Ishikawa (cell line): Measurements from ENCODE around the gene MYLIP.

Experiments
- CEBPB ChIP-seq: IDR thresholded peaks from 2 replicates; pipeline ENCODE4 v1.6.1; 2012
- CREB1 ChIP-seq: IDR thresholded peaks from 2 replicates; pipeline ENCODE4 v1.6.1; 2012; ENCODE audit warnings: low read depth
- EGR1 ChIP-seq: IDR thresholded peaks from 2 replicates; pipeline ENCODE4 v1.6.1; 2012
- EP300 ChIP-seq: IDR thresholded peaks from 2 replicates; pipeline ENCODE4 v1.6.1; 2012; ENCODE audit warnings: borderline replicate concordance
- FOXM1 ChIP-seq: IDR thresholded peaks from 2 replicates; pipeline ENCODE4 v1.6.1; 2012; ENCODE audit warnings: low read depth, borderline replicate concordance
- NFIC ChIP-seq: IDR thresholded peaks from 2 replicates; pipeline ENCODE4 v1.6.1; 2012
- RAD21 ChIP-seq: IDR thresholded peaks from 2 replicates; pipeline ENCODE4 v1.6.1; 2012; ENCODE audit warnings: low read depth
- TAF1 ChIP-seq: IDR thresholded peaks from 2 replicates; pipeline ENCODE4 v1.6.1; 2012; ENCODE audit warnings: low read depth, mild to moderate bottlenecking
- TCF12 ChIP-seq: IDR thresholded peaks from 2 replicates; pipeline ENCODE4 v1.6.1; 2012; ENCODE audit warnings: low read depth
- TEAD4 ChIP-seq: IDR thresholded peaks from 2 replicates; pipeline ENCODE4 v1.6.1; 2012
- YY1 ChIP-seq: IDR thresholded peaks from 2 replicates; pipeline ENCODE4 v1.6.1; 2012; ENCODE audit warnings: low read depth
- ZBTB7A ChIP-seq: IDR thresholded peaks from 2 replicates; pipeline ENCODE4 v1.6.1; 2012; ENCODE audit warnings: low read depth
- TF ChIP-seq, protein P1 (sequence below): IDR thresholded peaks from 2 replicates; pipeline ENCODE4 v1.6.1; 2012; ENCODE audit warnings: low read depth, mild to moderate bottlenecking
- TF ChIP-seq, protein P2 (sequence below): IDR thresholded peaks from 2 replicates; pipeline ENCODE4 v1.6.1; 2012
- TF ChIP-seq, protein P3 (sequence below): IDR thresholded peaks from 2 replicates; pipeline ENCODE4 v1.6.1; 2012

The MYLIP gene

DNA sequence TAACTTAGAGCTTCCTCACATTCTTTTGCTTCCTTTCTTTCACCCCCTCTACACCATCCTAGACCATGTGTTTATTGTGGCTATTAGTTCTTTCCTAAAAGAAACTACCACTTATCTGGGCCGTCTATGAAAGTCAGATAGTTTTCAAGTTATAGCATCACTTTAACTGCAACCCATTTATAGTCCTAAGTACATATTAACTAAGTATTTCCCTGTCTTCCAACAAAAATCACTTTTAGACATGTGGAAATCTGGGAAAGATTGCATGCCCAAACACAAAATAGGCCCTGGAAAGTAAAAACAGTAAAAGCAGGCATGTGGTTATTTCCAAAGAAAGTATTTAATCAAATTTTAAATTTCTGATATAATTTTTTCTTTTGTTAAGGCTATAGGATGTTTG is 5.5 kb downstream of the MYLIP start:
- TF ChIP-seq CEBPB (no peak), TEAD4 (no peak), YY1 (no peak), EGR1 (no peak), FOXM1 (no peak), CREB1 (no peak), EP300 (no peak)
- TF ChIP-seq, protein P1, sequence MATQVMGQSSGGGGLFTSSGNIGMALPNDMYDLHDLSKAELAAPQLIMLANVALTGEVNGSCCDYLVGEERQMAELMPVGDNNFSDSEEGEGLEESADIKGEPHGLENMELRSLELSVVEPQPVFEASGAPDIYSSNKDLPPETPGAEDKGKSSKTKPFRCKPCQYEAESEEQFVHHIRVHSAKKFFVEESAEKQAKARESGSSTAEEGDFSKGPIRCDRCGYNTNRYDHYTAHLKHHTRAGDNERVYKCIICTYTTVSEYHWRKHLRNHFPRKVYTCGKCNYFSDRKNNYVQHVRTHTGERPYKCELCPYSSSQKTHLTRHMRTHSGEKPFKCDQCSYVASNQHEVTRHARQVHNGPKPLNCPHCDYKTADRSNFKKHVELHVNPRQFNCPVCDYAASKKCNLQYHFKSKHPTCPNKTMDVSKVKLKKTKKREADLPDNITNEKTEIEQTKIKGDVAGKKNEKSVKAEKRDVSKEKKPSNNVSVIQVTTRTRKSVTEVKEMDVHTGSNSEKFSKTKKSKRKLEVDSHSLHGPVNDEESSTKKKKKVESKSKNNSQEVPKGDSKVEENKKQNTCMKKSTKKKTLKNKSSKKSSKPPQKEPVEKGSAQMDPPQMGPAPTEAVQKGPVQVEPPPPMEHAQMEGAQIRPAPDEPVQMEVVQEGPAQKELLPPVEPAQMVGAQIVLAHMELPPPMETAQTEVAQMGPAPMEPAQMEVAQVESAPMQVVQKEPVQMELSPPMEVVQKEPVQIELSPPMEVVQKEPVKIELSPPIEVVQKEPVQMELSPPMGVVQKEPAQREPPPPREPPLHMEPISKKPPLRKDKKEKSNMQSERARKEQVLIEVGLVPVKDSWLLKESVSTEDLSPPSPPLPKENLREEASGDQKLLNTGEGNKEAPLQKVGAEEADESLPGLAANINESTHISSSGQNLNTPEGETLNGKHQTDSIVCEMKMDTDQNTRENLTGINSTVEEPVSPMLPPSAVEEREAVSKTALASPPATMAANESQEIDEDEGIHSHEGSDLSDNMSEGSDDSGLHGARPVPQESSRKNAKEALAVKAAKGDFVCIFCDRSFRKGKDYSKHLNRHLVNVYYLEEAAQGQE: no peak

DNA sequence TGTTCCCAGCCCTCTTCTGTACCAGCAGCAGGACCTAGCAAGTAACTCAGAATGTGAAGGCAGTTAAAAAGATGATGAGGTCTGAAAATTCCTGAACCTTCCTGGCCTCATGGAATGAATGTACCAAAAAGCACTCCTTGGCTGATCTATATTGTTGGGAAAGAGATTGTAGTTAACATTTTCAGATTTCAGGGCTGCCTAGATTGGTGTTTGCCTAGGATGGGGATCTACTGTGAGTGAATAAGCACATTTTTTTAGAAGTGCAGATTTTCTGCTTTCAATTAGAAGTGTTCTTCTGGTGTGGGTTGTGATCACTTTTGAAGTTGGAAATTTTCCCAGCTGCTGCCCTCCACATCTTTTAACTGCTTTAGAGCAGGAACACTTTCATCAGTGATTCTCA is 6.2 kb downstream of the MYLIP start:
- TF ChIP-seq TCF12 (no peak), YY1 (no peak), EP300 (no peak), FOXM1 (no peak), NFIC (no peak), RAD21 (no peak)
- TF ChIP-seq, protein P2, sequence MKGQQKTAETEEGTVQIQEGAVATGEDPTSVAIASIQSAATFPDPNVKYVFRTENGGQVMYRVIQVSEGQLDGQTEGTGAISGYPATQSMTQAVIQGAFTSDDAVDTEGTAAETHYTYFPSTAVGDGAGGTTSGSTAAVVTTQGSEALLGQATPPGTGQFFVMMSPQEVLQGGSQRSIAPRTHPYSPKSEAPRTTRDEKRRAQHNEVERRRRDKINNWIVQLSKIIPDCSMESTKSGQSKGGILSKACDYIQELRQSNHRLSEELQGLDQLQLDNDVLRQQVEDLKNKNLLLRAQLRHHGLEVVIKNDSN: no peak

DNA sequence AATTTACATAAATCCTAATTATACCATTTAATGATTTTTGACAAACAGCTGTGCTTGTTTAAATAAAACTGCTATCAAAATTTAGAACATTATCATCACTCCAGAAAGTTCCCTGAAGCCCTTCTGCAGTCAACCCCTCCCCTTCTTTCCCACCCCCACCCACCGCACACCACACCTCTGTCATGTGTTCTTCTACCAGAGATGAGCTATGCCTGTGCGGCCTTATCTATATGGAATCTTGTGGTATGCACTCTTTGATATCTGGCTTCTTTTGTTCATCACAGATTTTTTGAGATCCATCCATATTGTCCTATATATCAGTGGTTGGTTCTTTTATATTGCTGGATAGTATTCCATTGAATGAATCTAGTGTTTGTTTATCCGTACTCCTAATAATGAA is 7.2 kb downstream of the MYLIP start:
- TF ChIP-seq TAF1 (no peak), FOXM1 (no peak), CREB1 (no peak), CEBPB (no peak), TCF12 (no peak), EP300 (no peak)
- TF ChIP-seq, protein P2: no peak

DNA sequence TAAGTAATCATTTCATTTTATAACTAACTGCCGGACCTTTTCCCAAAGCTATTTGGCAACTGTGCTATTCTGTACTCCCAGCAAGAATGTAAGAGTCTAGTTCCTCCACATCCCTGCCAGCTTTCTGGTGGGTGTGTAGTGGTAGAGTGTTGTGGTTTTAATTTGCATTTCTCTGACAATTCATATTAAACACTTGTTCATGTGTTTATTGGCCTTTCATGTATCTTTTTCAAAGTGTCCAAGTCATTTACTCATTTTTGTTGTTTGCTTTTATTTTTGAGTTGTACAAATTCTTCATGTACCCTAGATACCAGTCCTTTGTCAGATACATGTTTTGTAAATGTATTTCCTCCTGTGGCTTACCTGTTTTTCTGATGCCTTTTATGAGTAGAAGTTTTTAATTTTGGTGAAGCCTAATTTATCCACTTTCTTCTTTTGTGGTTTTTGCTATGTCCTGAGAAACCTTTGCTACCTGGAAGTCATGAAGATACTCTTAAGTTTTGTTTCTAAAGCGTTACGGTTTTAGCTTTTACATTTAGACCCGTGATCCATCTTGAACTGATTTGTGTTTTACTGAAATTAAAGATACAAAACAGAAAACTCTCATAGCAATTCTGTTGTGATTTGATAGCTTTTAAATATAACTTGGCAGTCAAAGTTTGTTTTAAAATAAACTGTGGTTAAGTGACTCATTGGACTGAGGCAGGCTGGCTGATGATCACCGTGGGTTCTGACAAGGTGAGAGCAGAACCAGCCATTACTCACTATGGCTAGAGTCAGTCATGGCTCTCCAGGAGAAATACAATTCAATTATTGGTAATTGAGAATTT is 8.0 kb downstream of the MYLIP start:
- TF ChIP-seq TEAD4 (no peak), FOXM1 (no peak), EP300 (no peak), RAD21 (no peak), CEBPB (no peak), CREB1 (no peak), YY1 (no peak), ZBTB7A (no peak)
- TF ChIP-seq, protein P1: no peak

DNA sequence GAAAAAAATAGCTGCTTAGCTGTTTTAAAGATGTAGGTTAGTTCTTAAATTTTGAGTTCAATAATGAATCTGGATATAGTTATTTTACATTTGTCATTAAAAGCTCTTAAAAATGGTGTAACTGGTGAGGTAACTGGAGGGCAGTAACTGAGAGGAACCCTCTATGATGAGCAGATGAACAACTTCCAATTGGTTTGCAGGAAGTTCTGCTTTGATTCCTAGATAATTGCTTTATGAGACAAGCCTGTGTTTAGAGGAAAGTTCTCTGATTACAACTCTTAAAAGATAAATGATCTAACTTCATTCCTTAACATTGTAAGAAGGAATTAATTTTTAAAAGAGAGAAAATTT is 8.5 kb downstream of the MYLIP start:
- TF ChIP-seq FOXM1 (no peak), TEAD4 (no peak), EP300 (no peak), TAF1 (no peak), YY1 (no peak), NFIC (no peak), ZBTB7A (no peak), RAD21 (no peak), EGR1 (no peak), CREB1 (no peak), CEBPB (no peak), TCF12 (no peak)
- TF ChIP-seq, protein P2: no peak
- TF ChIP-seq, protein P1: no peak
- TF ChIP-seq, protein P3, sequence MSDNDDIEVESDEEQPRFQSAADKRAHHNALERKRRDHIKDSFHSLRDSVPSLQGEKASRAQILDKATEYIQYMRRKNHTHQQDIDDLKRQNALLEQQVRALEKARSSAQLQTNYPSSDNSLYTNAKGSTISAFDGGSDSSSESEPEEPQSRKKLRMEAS: no peak
